Esophagus squamous epithelium (tissue), 5 donors: ENCODE results near the gene ANXA2. TPM values are rescaled to one million over a fixed set of nuclear protein-coding genes. Genes with fewer than 3 reads are reported as not detected.
A peak's percentile ranks its signal among the peaks of the same experiment; 100 is the strongest.
"Not testable (repeated sequence)": the region's sequence is repeated elsewhere in the genome, so short reads cannot be mapped to it uniquely, and the experiment has no call there.

ENCODE experiments used
- DNase-seq: peaks from one replicate; lab custom pipeline; 2025; lab: John Stamatoyannopoulos, UW
- H3K27ac ChIP-seq, 4 donors: fragments of 200-600 bp; sonication (generic); one replicate each; pipeline ENCODE4 v1.5.1; 2016 to 2019; ENCODE audit warnings: mild to moderate bottlenecking in 1 of 4
- H3K27me3 ChIP-seq, 4 donors: fragments of 200-600 bp; sonication (generic); 1 replicate in 3 of 4; 2 replicates in 1 of 4; pipeline versions ENCODE4 v1.5.1 to v1.6.0; 2017 to 2021; ENCODE audit warnings: antibody characterized with exemption in 1 of 4
- H3K36me3 ChIP-seq, 3 donors: fragments of 200-600 bp; sonication (generic); one replicate each; pipeline ENCODE4 v1.5.1; 2016 to 2019
- H3K4me1 ChIP-seq, 3 donors: fragments of 200-600 bp; sonication (generic); one replicate each; pipeline ENCODE4 v1.5.1; 2017 to 2019
- H3K4me3 ChIP-seq, 4 donors: fragments of 200-600 bp; sonication (generic); 1 replicate in 3 of 4; 2 replicates in 1 of 4; pipeline ENCODE4 v1.5.1; 2016 to 2019; ENCODE audit warnings: mild to moderate bottlenecking in 2 of 4, moderate library complexity in 1 of 4
- H3K9me3 ChIP-seq, 3 donors: fragments of 200-600 bp; sonication (generic); one replicate each; pipeline ENCODE4 v1.5.1; 2016 to 2019
- CTCF ChIP-seq, 6 experiments: fragments of 450-650 bp in 4 of 6; fragments of 200-600 bp in 2 of 6; sonication (generic) in 2 of 6; IDR thresholded peaks; one replicate each; pipeline ENCODE4 v1.5.1; 2016 to 2019; ENCODE audit warnings: antibody characterized with exemption in 6 of 6, mild to moderate bottlenecking in 4 of 6, moderate library complexity in 4 of 6
- POLR2A ChIP-seq, 4 donors: fragments of 450-650 bp; IDR thresholded peaks; one replicate each; pipeline ENCODE4 v1.6.1; 2017; ENCODE audit warnings: antibody characterized with exemption in 4 of 4, mild to moderate bottlenecking in 4 of 4, moderate library complexity in 3 of 4
- WGBS, 2 donors: methylation state at CpG; one replicate each; pipeline ENCODE4 v1.1.5; 2018; 5-methylcytosine and 5-hydroxymethylcytosine counted together
- intact Hi-C: fragments of 100-400 bp; cut with DNase I; formaldehyde crosslinking; loops from one replicate; pipeline ENCODE4 v1.15.0; 2022
- total RNA-seq, 4 donors: library from RNA; depleted of rRNA; stranded (reverse); fragments of >200 nt; gene quantifications; one replicate each; pipeline ENCODE4 v1.1.0, GENCODE V29; 2016
- donor health status: DM: yes; HTN: yes; CAD: no.

The ANXA2 gene
- total RNA-seq, 4 donors from 2014 or later: 2,116 to 2,445 (median 2,399) TPM

- TF ChIP-seq CTCF (IDR thresholded peaks at IDR 0.05): no peak
- no peak for TF ChIP-seq POLR2A (IDR thresholded peaks at IDR 0.05)
- H3K9me3 ChIP-seq: no peaks in the 10 kb centered on the region
- no peaks in the 10 kb centered on the region for H3K27me3 ChIP-seq
- 45 to 48% methylated on average over 2 of the region's 2 CpGs for WGBS, 2 donors
- no peak for DNase-seq
- intact Hi-C loops: no loop called here
- H3K4me3 ChIP-seq: no peak overlapping the region
- no peak overlapping the region for H3K27ac ChIP-seq
- H3K36me3 ChIP-seq: no peaks in the 10 kb centered on the region
- peaks cover 5 to 50% (median 16%) of the 10 kb centered on the region in 3 donors for H3K4me1 ChIP-seq
Measured at GRCh38 chr15:60405399-60405798, 7.6 kb upstream of the ANXA2 start.

GRCh38 chr15:60404351-60404750, 6.6 kb upstream of the ANXA2 start:
- H3K4me3 ChIP-seq, H3K9me3 ChIP-seq, intact Hi-C loops, H3K27ac ChIP-seq, DNase-seq, H3K36me3 ChIP-seq, H3K27me3 ChIP-seq: not testable (repeated sequence)
- peaks cover 5 to 53% (median 16%) of the 10 kb centered on the region in 3 donors for H3K4me1 ChIP-seq
- 94 to 97% methylated on average over 7 to 9 of the region's 12 CpGs for WGBS, 2 donors

- Histone ChIP-seq H3K36me3 (peaks cover 0 to 5% (median 4%) of the 10 kb centered on the region in 3 donors), H3K27me3 (no peaks in the 10 kb centered on the region), H3K4me1 (peaks cover 0 to 45% (median under 1%) of the 10 kb centered on the region in 3 donors), H3K9me3 (no peaks in the 10 kb centered on the region), H3K4me3 (no peak overlapping the region), H3K27ac (no peak overlapping the region)
- 30 to 37% methylated on average over 3 of the region's 3 CpGs for WGBS, 2 donors
- no peak for DNase-seq
- TF ChIP-seq POLR2A (IDR thresholded peaks at IDR 0.05) (no peak), CTCF (IDR thresholded peaks at IDR 0.05) (no peak)
- intact Hi-C loops: no loop called here
Measured at GRCh38 chr15:60400944-60401343, 3.2 kb upstream of the ANXA2 start.

GRCh38 chr15:60399931-60400330, 2.1 kb upstream of the ANXA2 start:
- peak overlapping the region; percentile 98 to 100 (median 98) for H3K27ac ChIP-seq
- intact Hi-C loops: no loop called here
- H3K4me3 ChIP-seq: no peak overlapping the region
- no peaks in the 10 kb centered on the region for H3K9me3 ChIP-seq
- peaks cover 5 to 55% (median 11%) of the 10 kb centered on the region in 3 donors for H3K4me1 ChIP-seq
- WGBS, 2 donors: 81 to 90% methylated on average over 1 of the region's 1 CpG
- DNase-seq: no peak
- TF ChIP-seq CTCF (IDR thresholded peaks at IDR 0.05) (no peak), POLR2A (IDR thresholded peaks at IDR 0.05) (no peak)
- H3K36me3 ChIP-seq: peaks cover 0 to 14% (median 8%) of the 10 kb centered on the region in 3 donors
- H3K27me3 ChIP-seq: no peaks in the 10 kb centered on the region

- H3K27ac ChIP-seq: peak overlapping the region; percentile 98 to 100 (median 98)
- TF ChIP-seq POLR2A (IDR thresholded peaks at IDR 0.05): no peak
- no peak for TF ChIP-seq CTCF (IDR thresholded peaks at IDR 0.05)
- WGBS, 2 donors: 49 to 60% methylated on average over 21 of the region's 21 CpGs
- H3K27me3 ChIP-seq: no peaks in the 10 kb centered on the region
- peaks cover 11 to 61% (median 16%) of the 10 kb centered on the region in 3 donors for H3K4me1 ChIP-seq
- no peak for DNase-seq
- intact Hi-C loops: no loop called here
- no peaks in the 10 kb centered on the region for H3K9me3 ChIP-seq
- H3K36me3 ChIP-seq: peaks cover 0 to 18% (median 8%) of the 10 kb centered on the region in 3 donors
- peak overlapping the region in 3 of 4 donors; percentile 81 to 99 (median 87) for H3K4me3 ChIP-seq
Measured at GRCh38 chr15:60399246-60399915, 1.6 kb upstream of the ANXA2 start.
